Neural cell (in vitro differentiated cells): ENCODE results near the gene ARHGAP27. TPM values are rescaled to one million over a fixed set of nuclear protein-coding genes. Genes with fewer than 3 reads are reported as not detected.

Experiments
- H2AFZ ChIP-seq: fragments of 200-600, 300-800 bp; sonication (generic), shearing (Covaris generic); 2 replicates; pipeline ENCODE4 v1.6.0; 2014; ENCODE audit warnings: low read depth, mild to moderate bottlenecking, antibody characterized with exemption, low read length, moderate library complexity
- H3F3A ChIP-seq: fragments of 200-600 bp; shearing (Covaris generic); 2 replicates; pipeline ENCODE4 v1.6.1; 2016; ENCODE audit warnings: mild to moderate bottlenecking, moderate library complexity, mixed read lengths, antibody characterized with exemption, low read length; ENCODE audit not compliant: insufficient read depth, poor library complexity, severe bottlenecking
- H3K27ac ChIP-seq: fragments of 200-600, 300-800 bp; sonication (generic), shearing (Covaris generic); 2 replicates; pipeline ENCODE4 v1.5.1; 2014; ENCODE audit warnings: mild to moderate bottlenecking, low read length, moderate library complexity
- H3K27me3 ChIP-seq: fragments of 300-800, 200-600 bp; sonication (generic), shearing (Covaris generic); 2 replicates; pipeline ENCODE4 v1.6.0; 2014; ENCODE audit warnings: mild to moderate bottlenecking, low read depth, low read length, moderate library complexity; ENCODE audit not compliant: insufficient read depth
- H3K36me3 ChIP-seq: fragments of 300-800, 200-600 bp; sonication (generic), shearing (Covaris generic); 2 replicates; pipeline ENCODE4 v1.5.1; 2014; ENCODE audit warnings: mild to moderate bottlenecking, antibody characterized with exemption, low read length, moderate library complexity; ENCODE audit not compliant: insufficient read depth
- H3K4me2 ChIP-seq: fragments of 300-800, 200-600 bp; sonication (generic), shearing (Covaris generic); 2 replicates; pipeline ENCODE4 v1.6.0; 2014; ENCODE audit warnings: mild to moderate bottlenecking, low read length
- H3K4me3 ChIP-seq: fragments of 300-800, 200-600 bp; sonication (generic), shearing (Covaris generic); 2 replicates; pipeline ENCODE4 v1.5.1; 2014; ENCODE audit warnings: mild to moderate bottlenecking, low read length, moderate library complexity
- H3K79me2 ChIP-seq: fragments of 200-600 bp; shearing (Covaris generic); replicated peaks from 2 replicates; pipeline ENCODE4 v1.6.0; 2014; ENCODE audit warnings: mild to moderate bottlenecking, low read length, moderate library complexity; ENCODE audit not compliant: insufficient read depth
- H3K9ac ChIP-seq: fragments of 300-800, 200-600 bp; sonication (generic), shearing (Covaris generic); 2 replicates; pipeline ENCODE4 v1.6.1; 2016; ENCODE audit warnings: mild to moderate bottlenecking, low read length, mixed read lengths
- H3K9me2 ChIP-seq: fragments of 200-600 bp; shearing (Covaris generic); 2 replicates; pipeline ENCODE4 v1.6.1; 2016; ENCODE audit warnings: mild to moderate bottlenecking, low read length, mixed read lengths; ENCODE audit not compliant: insufficient read depth
- H3K9me3 ChIP-seq: fragments of 200-600, 300-800 bp; sonication (generic), shearing (Covaris generic); 2 replicates; pipeline ENCODE4 v1.6.1; 2016; ENCODE audit warnings: mild to moderate bottlenecking, mixed run types, low read length, moderate library complexity, mixed read lengths
- H4K20me1 ChIP-seq: fragments of 200-600 bp; shearing (Covaris generic); 2 replicates; pipeline ENCODE4 v1.6.1; 2016; ENCODE audit warnings: mild to moderate bottlenecking, mixed run types; ENCODE audit not compliant: insufficient read depth
- CTCF ChIP-seq: fragments of 450-650 bp; IDR thresholded peaks from 2 replicates; pipeline ENCODE4 v1.5.1; 2014; ENCODE audit warnings: antibody characterized with exemption, mild to moderate bottlenecking, moderate library complexity; ENCODE audit not compliant: poor library complexity, severe bottlenecking
- EP300 ChIP-seq: fragments of 450-650 bp; conservative IDR thresholded peaks from 2 replicates; pipeline ENCODE4 v1.6.1; 2014; ENCODE audit warnings: antibody characterized with exemption, mild to moderate bottlenecking, moderate library complexity; ENCODE audit not compliant: poor library complexity, severe bottlenecking
- EZH2 ChIP-seq: fragments of 200-600, 300-800 bp; shearing (Covaris generic), sonication (generic); IDR thresholded peaks from 2 replicates; pipeline ENCODE4 v1.6.1; 2014; ENCODE audit warnings: antibody characterized with exemption, low read length, borderline replicate concordance, mild to moderate bottlenecking; ENCODE audit not compliant: insufficient read depth, poor library complexity, severe bottlenecking
- MXI1 ChIP-seq: fragments of 450-650 bp; conservative IDR thresholded peaks from 2 replicates; pipeline ENCODE4 v1.6.1; 2014; ENCODE audit warnings: antibody characterized with exemption, mild to moderate bottlenecking; ENCODE audit not compliant: poor library complexity, severe bottlenecking
- POLR2AphosphoS5 ChIP-seq: IDR thresholded peaks from 2 replicates; pipeline ENCODE4 v1.6.1; 2012
- RAD21 ChIP-seq: fragments of 450-650 bp; conservative IDR thresholded peaks from 2 replicates; pipeline ENCODE4 v1.6.1; 2014; ENCODE audit warnings: antibody characterized with exemption, mild to moderate bottlenecking, moderate library complexity
- REST ChIP-seq: IDR thresholded peaks from 2 replicates; pipeline ENCODE4 v1.6.1; 2012; ENCODE audit warnings: borderline replicate concordance
- SMC3 ChIP-seq: fragments of 450-650 bp; conservative IDR thresholded peaks from 2 replicates; pipeline ENCODE4 v1.6.1; 2014; ENCODE audit warnings: antibody characterized with exemption, mild to moderate bottlenecking, moderate library complexity; ENCODE audit not compliant: poor library complexity
- TAF1 ChIP-seq: IDR thresholded peaks from 2 replicates; pipeline ENCODE4 v1.6.1; 2012; ENCODE audit warnings: low read depth
- polyA plus RNA-seq: library from polyadenylated mRNA; depleted of rRNA; stranded (reverse); fragments of >200 nt; gene quantifications from 2 replicates; pipeline ENCODE4 v1.2.3, GENCODE V29; 2014

ARHGAP27 gene
- polyA plus RNA-seq, 1 donor from 2014 or later, result 7.4 TPM

- Histone ChIP-seq H3K9me2 (no peaks in the 10 kb centered on the region), H4K20me1 (no peaks in the 10 kb centered on the region), H2AFZ (no peak overlapping the region), H3F3A (no peaks in the 10 kb centered on the region), H3K27ac (no peak overlapping the region), H3K36me3 (no peaks in the 10 kb centered on the region), H3K27me3 (no peaks in the 10 kb centered on the region), H3K79me2 (no peaks in the 10 kb centered on the region), H3K4me2 (no peak overlapping the region), H3K4me3 (no peak overlapping the region), H3K9me3 (no peaks in the 10 kb centered on the region), H3K9ac (no peak overlapping the region)
- TF ChIP-seq REST (no peak), SMC3 (no peak), EZH2 (no peak), POLR2AphosphoS5 (no peak), EP300 (no peak), TAF1 (no peak), RAD21 (no peak), CTCF (no peak), MXI1 (no peak)
These were observed 47.8 kb downstream of the ARHGAP27 start for GRCh38 chr17:45384789-45385262.

- Histone ChIP-seq H3K9me3 (no peaks in the 10 kb centered on the region), H3K4me2 (no peak overlapping the region), H3K4me3 (no peak overlapping the region), H3K9ac (no peak overlapping the region), H3K27ac (no peak overlapping the region), H3K79me2 (no peaks in the 10 kb centered on the region), H4K20me1 (no peaks in the 10 kb centered on the region), H3K36me3 (no peaks in the 10 kb centered on the region), H2AFZ (no peak overlapping the region), H3K27me3 (no peaks in the 10 kb centered on the region), H3K9me2 (no peaks in the 10 kb centered on the region), H3F3A (no peaks in the 10 kb centered on the region)
- TF ChIP-seq POLR2AphosphoS5, result no peak
- no peak for TF ChIP-seq REST
- no peak for TF ChIP-seq RAD21
- TF ChIP-seq CTCF, result no peak
- no peak for TF ChIP-seq EZH2
- TF ChIP-seq SMC3, result no peak
- no peak for TF ChIP-seq MXI1
- no peak for TF ChIP-seq TAF1
- TF ChIP-seq EP300, result no peak
These were observed 48.5 kb downstream of the ARHGAP27 start for GRCh38 chr17:45384047-45384788.
